Measurements from ENCODE around the gene SMPD3.

DNA sequence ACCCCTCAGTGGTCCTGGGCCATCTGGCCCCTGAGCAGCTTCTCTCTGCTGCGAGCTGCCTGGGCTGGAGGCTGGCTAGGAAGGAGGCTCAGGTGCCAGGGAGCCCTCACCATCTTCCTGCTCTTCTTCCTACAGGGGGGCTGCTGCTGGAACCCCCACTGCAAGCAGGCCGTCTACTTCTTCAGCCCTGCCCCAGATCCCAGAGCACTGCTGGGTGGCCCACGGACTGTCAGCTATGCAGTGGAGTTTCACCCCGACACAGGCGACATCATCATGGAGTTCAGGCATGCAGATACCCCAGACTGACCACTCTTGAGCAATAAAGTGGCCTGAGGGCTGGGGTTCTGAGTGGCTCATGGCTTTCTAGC lies 91.4 kb downstream of the SMPD3 start:
- TF ChIP-seq, protein P1, sequence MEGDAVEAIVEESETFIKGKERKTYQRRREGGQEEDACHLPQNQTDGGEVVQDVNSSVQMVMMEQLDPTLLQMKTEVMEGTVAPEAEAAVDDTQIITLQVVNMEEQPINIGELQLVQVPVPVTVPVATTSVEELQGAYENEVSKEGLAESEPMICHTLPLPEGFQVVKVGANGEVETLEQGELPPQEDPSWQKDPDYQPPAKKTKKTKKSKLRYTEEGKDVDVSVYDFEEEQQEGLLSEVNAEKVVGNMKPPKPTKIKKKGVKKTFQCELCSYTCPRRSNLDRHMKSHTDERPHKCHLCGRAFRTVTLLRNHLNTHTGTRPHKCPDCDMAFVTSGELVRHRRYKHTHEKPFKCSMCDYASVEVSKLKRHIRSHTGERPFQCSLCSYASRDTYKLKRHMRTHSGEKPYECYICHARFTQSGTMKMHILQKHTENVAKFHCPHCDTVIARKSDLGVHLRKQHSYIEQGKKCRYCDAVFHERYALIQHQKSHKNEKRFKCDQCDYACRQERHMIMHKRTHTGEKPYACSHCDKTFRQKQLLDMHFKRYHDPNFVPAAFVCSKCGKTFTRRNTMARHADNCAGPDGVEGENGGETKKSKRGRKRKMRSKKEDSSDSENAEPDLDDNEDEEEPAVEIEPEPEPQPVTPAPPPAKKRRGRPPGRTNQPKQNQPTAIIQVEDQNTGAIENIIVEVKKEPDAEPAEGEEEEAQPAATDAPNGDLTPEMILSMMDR (IDR thresholded peaks at IDR 0.05): no peak
- TF ChIP-seq POLR2A (IDR thresholded peaks at IDR 0.05; ENCODE audit: low read length) (no peak), CHD2 (IDR thresholded peaks at IDR 0.05; ENCODE audit: low read length, partially characterized antibody) (no peak), RFX5 (IDR thresholded peaks at IDR 0.05) (no peak)
- TF ChIP-seq, protein P2, sequence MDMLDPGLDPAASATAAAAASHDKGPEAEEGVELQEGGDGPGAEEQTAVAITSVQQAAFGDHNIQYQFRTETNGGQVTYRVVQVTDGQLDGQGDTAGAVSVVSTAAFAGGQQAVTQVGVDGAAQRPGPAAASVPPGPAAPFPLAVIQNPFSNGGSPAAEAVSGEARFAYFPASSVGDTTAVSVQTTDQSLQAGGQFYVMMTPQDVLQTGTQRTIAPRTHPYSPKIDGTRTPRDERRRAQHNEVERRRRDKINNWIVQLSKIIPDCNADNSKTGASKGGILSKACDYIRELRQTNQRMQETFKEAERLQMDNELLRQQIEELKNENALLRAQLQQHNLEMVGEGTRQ (IDR thresholded peaks at IDR 0.05): no peak
